Stomach smooth muscle (tissue), 2 donors: ENCODE data around the gene C1orf185.
"Not testable (repeated sequence)": the region's sequence is repeated elsewhere in the genome, so short reads cannot be mapped to it uniquely, and the experiment has no call there.

Experiments used
- H3K27ac ChIP-seq: one replicate; pipeline ENCODE4 v1.7.0; 2013; ENCODE audit warnings: mild to moderate bottlenecking, low read length, inconsistent platforms
- H3K27me3 ChIP-seq, 2 donors: one replicate each; pipeline ENCODE4 v1.7.0; 2013; ENCODE audit warnings: low read length in 2 of 2; ENCODE audit not compliant: insufficient read depth in 2 of 2, control insufficient read depth in 1 of 2
- H3K36me3 ChIP-seq, 2 donors: one replicate each; pipeline ENCODE4 v1.7.0; 2013; ENCODE audit warnings: low read length in 2 of 2; ENCODE audit not compliant: control insufficient read depth in 2 of 2, insufficient read depth in 2 of 2
- H3K4me1 ChIP-seq: one replicate; pipeline ENCODE4 v1.7.0; 2013; ENCODE audit warnings: low read length; ENCODE audit not compliant: control insufficient read depth, insufficient read depth
- H3K4me3 ChIP-seq, 2 donors: one replicate each; pipeline ENCODE4 v1.7.0; 2013; ENCODE audit warnings: low read length in 2 of 2
- H3K9ac ChIP-seq, 2 donors: one replicate each; pipeline ENCODE4 v1.7.0; 2013; ENCODE audit warnings: low read length in 2 of 2, mild to moderate bottlenecking in 1 of 2
- H3K9me3 ChIP-seq, 2 donors: one replicate each; pipeline ENCODE4 v1.7.0; 2013; ENCODE audit warnings: low read length in 2 of 2; ENCODE audit not compliant: control insufficient read depth in 2 of 2
- donor health status: healthy.
- donor health status: Pancreatic carcinoma.

C1orf185 gene

DNA sequence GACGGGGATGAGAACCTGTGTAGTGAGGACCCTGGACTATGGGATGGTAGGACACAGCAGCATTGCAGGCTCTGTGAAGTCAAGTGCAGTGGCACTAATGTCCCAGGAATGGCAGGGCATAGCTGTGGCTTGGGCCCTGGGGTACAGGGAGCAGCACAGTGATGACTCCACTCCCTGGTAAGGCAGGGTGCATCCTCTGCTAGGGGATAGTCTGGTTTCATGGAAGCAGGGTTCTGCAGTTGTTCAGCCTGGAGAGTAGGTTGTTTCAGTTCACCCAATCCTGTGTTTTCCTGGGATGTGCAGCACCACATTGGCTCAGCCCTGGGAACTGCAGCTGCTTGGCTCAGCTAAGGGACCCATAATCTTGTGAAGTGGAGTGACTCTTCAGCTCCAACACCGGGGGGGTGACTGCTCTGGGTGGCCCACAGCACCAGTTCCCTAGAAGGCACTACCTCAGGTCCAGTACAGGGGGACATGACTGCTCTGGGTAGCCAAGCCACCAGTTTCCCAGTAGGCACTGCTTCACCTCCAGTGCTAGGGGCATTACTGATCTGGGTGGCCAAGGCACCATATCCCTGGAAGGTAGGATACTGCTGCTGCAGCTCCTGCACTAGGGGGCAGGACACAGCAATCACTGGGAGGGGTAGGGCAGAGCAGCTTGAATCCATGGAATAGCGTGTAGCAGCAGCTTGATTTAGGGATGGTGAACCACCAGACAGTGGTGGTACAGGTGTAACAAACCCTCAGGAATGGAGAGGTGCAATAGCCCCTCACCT, 15.3 kb upstream of the C1orf185 start:
- H3K4me1 ChIP-seq = no peaks in the 10 kb centered on the region
- no peak overlapping the region for H3K4me3 ChIP-seq
- no peak overlapping the region for H3K27ac ChIP-seq
- H3K9ac ChIP-seq = no peak overlapping the region
- peaks cover 0 to 2% of the 10 kb centered on the region in 2 donors for H3K9me3 ChIP-seq
- peaks cover 0 to 9% of the 10 kb centered on the region in 2 donors for H3K27me3 ChIP-seq
- H3K36me3 ChIP-seq = no peaks in the 10 kb centered on the region

DNA sequence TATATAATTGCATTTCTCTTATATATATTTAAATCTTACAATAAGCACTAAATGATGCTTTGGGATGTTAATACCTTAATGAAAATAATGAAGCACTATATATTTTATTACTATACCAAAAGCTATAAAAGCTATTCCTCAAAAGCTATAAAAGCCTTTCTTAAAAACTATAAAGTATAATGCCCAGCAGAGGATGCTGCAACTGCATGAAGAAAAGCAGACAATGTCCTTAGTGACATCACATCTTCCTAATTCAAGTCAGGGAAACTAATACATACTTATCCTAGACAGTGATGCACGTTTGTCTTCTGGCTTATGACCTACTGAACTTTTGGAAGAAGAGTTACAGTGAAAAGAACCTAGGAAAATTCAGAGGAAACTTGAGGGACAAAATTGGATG, 13.6 kb upstream of the C1orf185 start:
- Histone ChIP-seq H3K4me3 (no peak overlapping the region), H3K9me3 (peaks cover 0 to 2% of the 10 kb centered on the region in 2 donors), H3K9ac (no peak overlapping the region), H3K27ac (no peak overlapping the region), H3K4me1 (no peaks in the 10 kb centered on the region), H3K36me3 (no peaks in the 10 kb centered on the region), H3K27me3 (peaks cover 0 to 9% of the 10 kb centered on the region in 2 donors)

- Histone ChIP-seq H3K9me3 (peaks cover 0 to 2% of the 10 kb centered on the region in 2 donors), H3K9ac (no peak overlapping the region), H3K27ac (no peak overlapping the region)
Observed at GRCh38 chr1:51093581-51093980, 8.4 kb upstream of the C1orf185 start.

GRCh38 chr1:51097171-51097570, 4.9 kb upstream of the C1orf185 start:
- peaks cover 0 to 4% of the 10 kb centered on the region in 2 donors for H3K27me3 ChIP-seq
- H3K36me3 ChIP-seq = no peaks in the 10 kb centered on the region
- H3K9me3 ChIP-seq = no peaks in the 10 kb centered on the region
- no peaks in the 10 kb centered on the region for H3K4me1 ChIP-seq
- H3K9ac ChIP-seq = no peak overlapping the region
- no peak overlapping the region for H3K4me3 ChIP-seq
- no peak overlapping the region for H3K27ac ChIP-seq

More at GRCh38 chr1:51093581-51093980, 8.4 kb upstream of the C1orf185 start:
- H3K27me3 ChIP-seq = peaks cover 0 to 4% of the 10 kb centered on the region in 2 donors
- H3K4me3 ChIP-seq = no peak overlapping the region
- H3K36me3 ChIP-seq = no peaks in the 10 kb centered on the region
- H3K4me1 ChIP-seq = no peaks in the 10 kb centered on the region

DNA sequence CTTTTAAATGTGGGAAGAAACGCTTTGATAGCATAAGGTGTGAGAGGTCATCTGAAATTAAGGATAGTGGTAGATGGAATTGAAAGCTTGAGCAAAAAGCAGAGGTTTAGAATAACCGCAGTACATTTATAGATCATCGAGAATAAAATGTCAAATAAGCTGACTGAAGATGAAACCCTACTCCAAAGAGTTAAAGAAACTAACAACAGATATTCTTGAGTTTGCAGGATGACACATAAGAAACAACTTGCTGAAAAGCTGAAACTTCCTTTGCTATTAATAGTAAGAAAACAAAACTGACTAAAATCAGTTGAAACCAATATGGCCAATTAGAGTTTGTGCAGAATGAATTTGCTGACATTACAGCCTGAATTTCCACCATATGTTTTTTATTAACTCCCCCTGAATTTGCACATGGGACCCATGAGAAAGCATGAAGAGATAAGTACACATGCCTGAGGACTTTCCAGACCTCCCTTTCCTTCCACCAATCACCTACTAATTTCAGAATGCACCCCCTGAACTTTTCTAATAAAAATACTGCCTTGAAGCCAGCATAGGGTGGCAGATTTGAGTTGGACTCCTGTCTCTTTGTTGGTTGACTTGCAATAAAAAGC, 1.7 kb upstream of the C1orf185 start:
- Histone ChIP-seq H3K36me3 (no peaks in the 10 kb centered on the region), H3K27ac (no peak overlapping the region), H3K9me3 (no peaks in the 10 kb centered on the region)

DNA sequence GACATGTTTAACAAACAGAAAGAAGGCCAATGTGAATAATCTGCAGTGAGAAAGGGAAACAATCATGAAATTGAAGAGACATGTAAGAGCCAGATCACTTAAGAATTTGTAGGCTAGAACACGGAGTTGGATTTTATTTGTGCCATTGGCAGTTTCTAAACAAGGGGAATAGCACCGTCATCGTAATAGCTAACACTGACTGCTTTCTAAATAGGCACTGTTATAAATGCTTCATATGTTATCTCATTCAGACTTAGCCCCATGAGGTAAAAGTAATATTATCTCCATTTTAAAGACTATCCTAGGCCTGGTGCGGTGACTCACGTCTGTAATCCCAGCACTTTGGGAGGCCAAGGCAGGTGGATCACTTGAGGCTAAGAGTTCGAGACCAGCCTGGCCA, 12.1 kb downstream of the C1orf185 start:
- no peaks in the 10 kb centered on the region for H3K9me3 ChIP-seq
- no peaks in the 10 kb centered on the region for H3K4me1 ChIP-seq
- H3K9ac ChIP-seq = no peak overlapping the region
- H3K27ac ChIP-seq = no peak overlapping the region
- H3K4me3 ChIP-seq = no peak overlapping the region
- no peaks in the 10 kb centered on the region for H3K27me3 ChIP-seq
- H3K36me3 ChIP-seq = no peaks in the 10 kb centered on the region

More for the DNA sequence above, 1.7 kb upstream of the C1orf185 start:
- H3K4me3 ChIP-seq = no peak overlapping the region
- H3K27me3 ChIP-seq = no peaks in the 10 kb centered on the region
- H3K4me1 ChIP-seq = no peaks in the 10 kb centered on the region
- H3K9ac ChIP-seq = no peak overlapping the region

GRCh38 chr1:51115714-51116404, 13.8 kb downstream of the C1orf185 start:
- no peak overlapping the region for H3K27ac ChIP-seq
- no peaks in the 10 kb centered on the region for H3K27me3 ChIP-seq
- no peaks in the 10 kb centered on the region for H3K9me3 ChIP-seq
- no peaks in the 10 kb centered on the region for H3K36me3 ChIP-seq
- H3K9ac ChIP-seq = no peak overlapping the region
- no peaks in the 10 kb centered on the region for H3K4me1 ChIP-seq
- H3K4me3 ChIP-seq = no peak overlapping the region

DNA sequence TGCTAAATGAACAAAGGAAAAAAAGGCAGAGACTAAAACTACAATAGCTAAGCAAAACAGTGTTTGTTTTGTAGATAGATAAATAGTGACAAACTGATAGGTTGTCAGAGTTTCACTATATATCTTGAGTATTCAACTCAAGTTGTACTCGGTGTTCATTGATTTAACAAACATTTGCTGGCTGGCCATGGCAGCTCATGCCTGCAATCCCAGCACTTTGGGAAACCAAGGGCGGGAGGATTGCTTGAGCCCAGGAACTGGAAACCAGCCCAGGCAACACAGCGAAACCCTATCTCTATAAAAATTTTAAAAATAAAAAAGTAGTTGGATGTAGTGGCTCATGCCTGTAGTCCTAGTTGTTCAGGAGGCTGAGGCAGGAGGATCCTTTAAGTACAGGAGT, 17.3 kb downstream of the C1orf185 start:
- H3K27me3 ChIP-seq = no peaks in the 10 kb centered on the region
- H3K4me1 ChIP-seq = no peaks in the 10 kb centered on the region
- no peak overlapping the region for H3K4me3 ChIP-seq
- H3K36me3 ChIP-seq = no peaks in the 10 kb centered on the region
- H3K27ac ChIP-seq = no peak overlapping the region
- no peak overlapping the region for H3K9ac ChIP-seq
- no peaks in the 10 kb centered on the region for H3K9me3 ChIP-seq

- H3K9me3 ChIP-seq = no peaks in the 10 kb centered on the region
- no peaks in the 10 kb centered on the region for H3K27me3 ChIP-seq
- no peak overlapping the region for H3K4me3 ChIP-seq
- no peaks in the 10 kb centered on the region for H3K4me1 ChIP-seq
- no peaks in the 10 kb centered on the region for H3K36me3 ChIP-seq
- H3K9ac ChIP-seq = no peak overlapping the region
- H3K27ac ChIP-seq = no peak overlapping the region
Observed at GRCh38 chr1:51120629-51121028, 18.6 kb downstream of the C1orf185 start.

DNA sequence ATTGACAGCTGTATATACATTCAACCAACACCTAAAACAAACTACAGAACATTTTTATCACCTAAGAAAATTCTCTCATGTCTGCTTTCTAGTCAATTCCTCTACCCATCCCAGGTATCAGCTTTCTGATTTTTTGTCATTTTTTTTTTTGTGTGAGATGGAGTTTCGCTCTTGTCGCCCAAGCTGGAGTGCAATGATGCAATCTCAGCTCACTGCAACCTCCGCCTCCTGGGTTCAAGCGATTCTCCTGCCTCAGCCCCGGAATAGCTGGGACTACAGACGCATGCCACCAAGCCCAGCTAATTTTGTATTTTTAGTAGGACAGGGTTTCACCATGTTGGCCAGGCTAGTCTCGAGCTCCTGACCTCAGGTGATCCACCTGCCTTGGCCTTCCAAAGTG, 25.1 kb downstream of the C1orf185 start:
- not testable (repeated sequence) for H3K27ac ChIP-seq, H3K4me3 ChIP-seq, H3K36me3 ChIP-seq, H3K9me3 ChIP-seq, H3K27me3 ChIP-seq, H3K4me1 ChIP-seq, H3K9ac ChIP-seq
